GM06990 (cell line): ENCODE measurements around the gene C15orf62.

ENCODE experiments used
- DNase-seq: peaks from one replicate; pipeline ENCODE4 v3.0.0-alpha.2; 2011; ENCODE audit not compliant: insufficient read length; ENCODE audit errors: extremely low read depth
- H3K27me3 ChIP-seq: replicated peaks from 2 replicates; pipeline ENCODE4 v1.6.0; 2011; ENCODE audit warnings: low read length; ENCODE audit not compliant: control insufficient read depth, insufficient read depth
- H3K36me3 ChIP-seq: 2 replicates; pipeline ENCODE4 v1.5.1; 2011; ENCODE audit warnings: low read length; ENCODE audit not compliant: control insufficient read depth, insufficient read depth
- H3K4me3 ChIP-seq: replicated peaks from 2 replicates; pipeline ENCODE4 v1.5.1; 2011; ENCODE audit warnings: low read depth, mild to moderate bottlenecking, control low read depth, low read length
- CTCF ChIP-seq: IDR thresholded peaks from 2 replicates; pipeline ENCODE4 v1.5.1; 2011; ENCODE audit warnings: low read length, control low read depth, mild to moderate bottlenecking, inconsistent platforms; ENCODE audit not compliant: insufficient read depth, poor library complexity, severe bottlenecking

C15orf62 gene, protein sequence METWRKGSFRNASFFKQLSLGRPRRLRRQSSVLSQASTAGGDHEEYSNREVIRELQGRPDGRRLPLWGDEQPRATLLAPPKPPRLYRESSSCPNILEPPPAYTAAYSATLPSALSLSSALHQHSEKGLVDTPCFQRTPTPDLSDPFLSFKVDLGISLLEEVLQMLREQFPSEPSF

GRCh38 chr15:40769274-40770146 is at the start of gene C15orf62:
TSS of gene C15orf62 (plus strand) at chr15:40769980. CDS start at chr15:40770496, 516 bp downstream.
- Histone ChIP-seq H3K27me3 (no peaks in the 10 kb centered on the region), H3K36me3 (peaks cover 12% of the 10 kb centered on the region), H3K4me3 (no peak within 1 kb of the TSS)
- peak; percentile 85 for DNase-seq
- no peak for TF ChIP-seq CTCF

- no peaks in the 10 kb centered on the region for H3K27me3 ChIP-seq
- no peaks in the 10 kb centered on the region for H3K36me3 ChIP-seq
- no peak overlapping the region for H3K4me3 ChIP-seq
- DNase-seq = no peak
- TF ChIP-seq CTCF = no peak
Observed at GRCh38 chr15:40721701-40722100, 48.1 kb upstream of the C15orf62 start.

- no peak for DNase-seq
- no peaks in the 10 kb centered on the region for H3K27me3 ChIP-seq
- H3K4me3 ChIP-seq = no peak overlapping the region
- TF ChIP-seq CTCF = no peak
- H3K36me3 ChIP-seq = no peaks in the 10 kb centered on the region
Observed at GRCh38 chr15:40722354-40722753, 47.4 kb upstream of the C15orf62 start.

DNA sequence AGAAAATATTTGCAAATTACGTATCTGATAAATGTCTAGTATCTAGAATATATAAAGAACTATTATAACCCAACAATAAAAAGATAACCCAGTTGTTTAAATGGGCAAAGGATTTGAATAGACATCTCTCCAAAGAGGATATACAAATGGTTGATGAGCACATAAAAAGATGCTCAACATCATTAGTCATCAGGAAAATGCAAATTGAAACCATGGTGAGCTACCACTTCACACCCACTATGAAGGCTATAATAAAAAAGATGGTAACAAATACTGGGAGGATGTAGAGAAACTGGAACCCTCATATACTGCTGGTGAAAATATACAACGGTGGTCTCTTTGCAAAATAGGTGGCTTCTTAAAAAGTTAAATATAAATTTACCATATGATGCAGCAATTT is 46.8 kb upstream of the C15orf62 start:
- H3K27me3 ChIP-seq = no peaks in the 10 kb centered on the region
- H3K36me3 ChIP-seq = no peaks in the 10 kb centered on the region
- no peak overlapping the region for H3K4me3 ChIP-seq
- no peak for TF ChIP-seq CTCF
- no peak for DNase-seq

GRCh38 chr15:40723919-40724318 is 45.9 kb upstream of the C15orf62 start:
- H3K36me3 ChIP-seq = no peaks in the 10 kb centered on the region
- H3K27me3 ChIP-seq = no peaks in the 10 kb centered on the region
- no peak overlapping the region for H3K4me3 ChIP-seq
- TF ChIP-seq CTCF = no peak
- no peak for DNase-seq
